ENCODE results near the gene BLOC1S6.

BLOC1S6 gene

GRCh38 chr15:45657764-45658545, 70.8 kb downstream of the BLOC1S6 start:
- Histone ChIP-seq H3K36me3 (ENCODE audit: control insufficient read depth, insufficient read depth, low read length) (peaks cover 2% of the 10 kb centered on the region), H3K27me3 (replicated peaks; ENCODE audit: control insufficient read depth, insufficient read depth, low read length) (no peaks in the 10 kb centered on the region), H3K4me3 (replicated peaks; ENCODE audit: low read depth, low read length) (no peak overlapping the region)
- DNase-seq (ENCODE audit: extremely low read depth, insufficient read length) = no peak
- TF ChIP-seq CTCF (IDR thresholded peaks at IDR 0.05; ENCODE audit: insufficient read depth, low read length, poor library complexity, severe bottlenecking) = no peak

Measured in GM06990 (cell line).